K562 (cell line): Measurements from ENCODE around the gene LATS1.

Source experiments
- ELF1 ChIP-seq: fragments of 200-800 bp; sonication (Bioruptor generic); IDR thresholded peaks from 2 replicates; pipeline ENCODE4 v1.6.1; 2016; ENCODE audit warnings: missing genetic modification characterization, missing compliant biosample characterization
- GATA2 ChIP-seq: sonication (generic); formaldehyde crosslinking; IDR thresholded peaks from 2 replicates; pipeline ENCODE4 v1.4.0; 2020; ENCODE audit warnings: mild to moderate bottlenecking, missing genetic modification reagents
- PRDM10 ChIP-seq: fragments of 450-650 bp; IDR thresholded peaks from 2 replicates; pipeline ENCODE4 v1.6.1; 2018; ENCODE audit not compliant: partially characterized antibody

- TF ChIP-seq GATA2 (CRISPR knock-in tag), result no peak
- no peak for TF ChIP-seq PRDM10
- TF ChIP-seq ELF1, result no peak
Observed at GRCh38 chr6:149680503-149680902, 37.4 kb downstream of the LATS1 start.
